CD14-positive monocyte (primary cell): Measurements from ENCODE around the gene GPANK1. TPM values are rescaled to one million over a fixed set of nuclear protein-coding genes. Genes with fewer than 3 reads are reported as not detected.
"Not testable (repeated sequence)": the region's sequence is repeated elsewhere in the genome, so short reads cannot be mapped to it uniquely, and the experiment has no call there.

Experiments
- DNase-seq, 3 donors: peaks; one replicate each; pipeline ENCODE4 v3.0.0-alpha.2; 2011 to 2022
- H2AFZ ChIP-seq: 2 replicates; pipeline ENCODE4 v1.6.0; 2012; ENCODE audit warnings: mild to moderate bottlenecking, low read depth, low read length, inconsistent platforms; ENCODE audit not compliant: insufficient read depth, poor library complexity, severe bottlenecking
- H3K27ac ChIP-seq, 2 donors: 1 replicate in 1 of 2; 2 replicates in 1 of 2; pipeline ENCODE4 v1.5.1; 2012 to 2013; ENCODE audit warnings: low read length in 2 of 2, control low read depth in 1 of 2, inconsistent platforms in 1 of 2, low read depth in 1 of 2, mild to moderate bottlenecking in 1 of 2
- H3K27me3 ChIP-seq, 2 donors: one replicate each; pipeline versions ENCODE4 v1.6.0 to v1.6.1; 2011 to 2013; ENCODE audit warnings: low read length in 2 of 2; ENCODE audit not compliant: control insufficient read depth in 2 of 2, insufficient read depth in 2 of 2
- H3K36me3 ChIP-seq, 2 donors: replicated peaks in 1 of 2; 1 replicate in 1 of 2; 2 replicates in 1 of 2; pipeline versions ENCODE4 v1.5.1 to v1.6.1; 2012 to 2013; ENCODE audit warnings: low read length in 2 of 2, control low read depth in 1 of 2, inconsistent platforms in 1 of 2, mild to moderate bottlenecking in 1 of 2; ENCODE audit not compliant: insufficient read depth in 2 of 2, control insufficient read depth in 1 of 2
- H3K4me1 ChIP-seq, 2 donors: 1 replicate in 1 of 2; 2 replicates in 1 of 2; pipeline versions ENCODE4 v1.5.1 to v1.6.1; 2012 to 2013; ENCODE audit warnings: low read length in 2 of 2, control low read depth in 1 of 2, inconsistent platforms in 1 of 2, mild to moderate bottlenecking in 1 of 2, moderate library complexity in 1 of 2; ENCODE audit not compliant: insufficient read depth in 2 of 2, control insufficient read depth in 1 of 2
- H3K4me2 ChIP-seq: replicated peaks from 2 replicates; pipeline ENCODE3; 2012; ENCODE audit warnings: low read length, moderate library complexity, mild to moderate bottlenecking; ENCODE audit not compliant: poor library complexity, severe bottlenecking; ENCODE audit errors: extremely low read depth
- H3K4me3 ChIP-seq, 3 experiments: fragments of 200-600 bp in 1 of 3; sonication (generic) in 1 of 3; replicated peaks in 1 of 3; 1 replicate in 2 of 3; 2 replicates in 1 of 3; pipeline ENCODE4 v1.5.1; 2011 to 2013; ENCODE audit warnings: low read length in 3 of 3, mild to moderate bottlenecking in 3 of 3, control low read depth in 2 of 3, low read depth in 2 of 3, inconsistent platforms in 1 of 3, moderate library complexity in 1 of 3
- H3K79me2 ChIP-seq: 2 replicates; pipeline ENCODE4 v1.6.0; 2012; ENCODE audit warnings: mild to moderate bottlenecking, control low read depth, inconsistent platforms, low read length, moderate library complexity; ENCODE audit not compliant: insufficient read depth
- H3K9ac ChIP-seq: 2 replicates; pipeline ENCODE4 v1.6.0; 2017; ENCODE audit warnings: low read length, mild to moderate bottlenecking; ENCODE audit not compliant: insufficient read depth, poor library complexity, severe bottlenecking
- H3K9me3 ChIP-seq, 2 donors: replicated peaks in 1 of 2; 1 replicate in 1 of 2; 2 replicates in 1 of 2; pipeline versions ENCODE4 v1.5.1 to v1.6.1; 2012 to 2013; ENCODE audit warnings: low read length in 2 of 2, control low read depth in 1 of 2; ENCODE audit not compliant: control insufficient read depth in 1 of 2, insufficient read depth in 1 of 2
- H4K20me1 ChIP-seq: 2 replicates; pipeline ENCODE4 v1.6.0; 2012; ENCODE audit warnings: mild to moderate bottlenecking, low read length, control low read depth, moderate library complexity; ENCODE audit not compliant: insufficient read depth
- H3K27ac Mint-ChIP-seq, 7 donors: one replicate each; pipeline ENCODE4 v1.8.0; 2020; ENCODE audit warnings: mild to moderate bottlenecking in 7 of 7, mixed read lengths in 7 of 7, moderate library complexity in 6 of 7, inconsistent platforms in 2 of 7
- H3K27me3 Mint-ChIP-seq, 3 donors: one replicate each; pipeline ENCODE4 v1.8.0; 2021 to 2022; ENCODE audit warnings: low read depth in 3 of 3, mild to moderate bottlenecking in 3 of 3, mixed read lengths in 3 of 3, moderate library complexity in 3 of 3, inconsistent platforms in 1 of 3
- H3K36me3 Mint-ChIP-seq, 2 donors: one replicate each; pipeline ENCODE4 v1.8.0; 2020; ENCODE audit warnings: mixed read lengths in 2 of 2, inconsistent platforms in 1 of 2, mild to moderate bottlenecking in 1 of 2
- H3K4me1 Mint-ChIP-seq: one replicate; pipeline ENCODE4 v1.8.0; 2020; ENCODE audit warnings: mild to moderate bottlenecking, mixed read lengths
- H3K4me3 Mint-ChIP-seq, 2 donors: one replicate each; pipeline ENCODE4 v1.8.0; 2020; ENCODE audit warnings: mild to moderate bottlenecking in 2 of 2, mixed read lengths in 2 of 2, moderate library complexity in 1 of 2
- H3K9me3 Mint-ChIP-seq, 7 donors: one replicate each; pipeline ENCODE4 v1.8.0; 2020 to 2022; ENCODE audit warnings: mixed read lengths in 7 of 7, mild to moderate bottlenecking in 6 of 7, moderate library complexity in 6 of 7, inconsistent platforms in 2 of 7
- CTCF ChIP-seq: fragments of 200-600 bp; IDR thresholded peaks from one replicate; pipeline ENCODE4 v1.8.0; 2022; ENCODE audit warnings: antibody characterized with exemption, mild to moderate bottlenecking
- WGBS: methylation state at CpG from one replicate; pipeline ENCODE4 v1.1.5; 2013; ENCODE audit warnings: missing lambda C conversion rate; ENCODE audit not compliant: insufficient coverage; 5-methylcytosine and 5-hydroxymethylcytosine counted together
- intact Hi-C, 2 donors: fragments of 100-400 bp; cut with micrococcal nuclease; formaldehyde crosslinking; loops; one replicate each; pipeline versions ENCODE4 v1.15.0 to v1.15.1; 2023
- polyA plus RNA-seq, 3 donors: library from polyadenylated mRNA; depleted of rRNA in 1 of 3; unstranded in 2 of 3; stranded (reverse) in 1 of 3; fragments of 300-500 nt in 2 of 3; fragments of >200 nt in 1 of 3; fragmentation: Illumina TruSeq in 2 of 3; gene quantifications; 1 replicate in 2 of 3; 2 replicates in 1 of 3; pipeline ENCODE4 v1.2.3, GENCODE V29; 2012 to 2021

GPANK1 gene
- polyA plus RNA-seq, 3 donors = 10.8 to 13.9 (median 12.0) TPM

DNA sequence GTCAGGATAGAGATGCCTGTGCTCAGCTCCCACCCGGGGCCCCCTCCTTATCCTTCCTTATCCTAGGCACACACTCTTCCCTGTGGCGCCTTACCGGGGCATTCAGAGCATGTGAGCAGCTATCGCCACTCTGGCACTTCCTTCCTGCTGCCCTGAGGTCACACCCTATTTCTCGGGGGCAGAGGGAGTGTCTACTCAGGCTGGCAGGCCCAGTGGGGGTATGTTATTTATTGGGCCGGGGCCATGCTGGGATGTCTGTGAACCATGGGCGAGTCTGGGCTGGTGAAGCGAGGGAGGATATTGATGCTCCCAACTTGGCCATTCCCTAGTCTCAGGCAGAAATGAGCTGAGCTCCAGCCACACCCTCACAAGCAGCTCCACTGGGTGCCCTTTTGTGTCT is 46.4 kb upstream of the GPANK1 start:
- Histone ChIP-seq H4K20me1 (no peaks in the 10 kb centered on the region), H3K27ac (peak overlapping the region in 1 of 2 donors; percentile 32), H3K4me2 (peak overlapping the region; percentile 49), H3K36me3 (no peaks in the 10 kb centered on the region), H2AFZ (peak overlapping the region; percentile 56), H3K4me3 (peak overlapping the region in 1 of 3 experiments; percentile 46), H3K27me3 (no peaks in the 10 kb centered on the region), H3K4me1 (peaks cover 21 to 27% of the 10 kb centered on the region in 2 donors), H3K79me2 (no peaks in the 10 kb centered on the region), H3K9me3 (no peaks in the 10 kb centered on the region), H3K9ac (peak overlapping the region; percentile 5)
- Mint-ChIP-seq H3K9me3 (peaks cover 0 to 2% (median 0%) of the 10 kb centered on the region in 7 donors), H3K27ac (peak overlapping the region in 4 of 7 donors; percentile 52 to 79 (median 68)), H3K36me3 (no peaks in the 10 kb centered on the region), H3K27me3 (peaks cover 0 to 9% (median 1%) of the 10 kb centered on the region in 3 donors), H3K4me3 (peak overlapping the region; percentile 59 to 80), H3K4me1 (peaks cover 28% of the 10 kb centered on the region)
- intact Hi-C loops = no loop called here
- peak in 2 of 3 donors; percentile 41 to 54 for DNase-seq
- no peak for TF ChIP-seq CTCF
- 83% methylated on average over 1 of the region's 8 CpGs for WGBS

GRCh38 chr6:31710523-31711219 is 45.9 kb upstream of the GPANK1 start:
- H3K27ac Mint-ChIP-seq = peak overlapping the region in 6 of 7 donors; percentile 28 to 79 (median 58)
- no peak for TF ChIP-seq CTCF

DNA sequence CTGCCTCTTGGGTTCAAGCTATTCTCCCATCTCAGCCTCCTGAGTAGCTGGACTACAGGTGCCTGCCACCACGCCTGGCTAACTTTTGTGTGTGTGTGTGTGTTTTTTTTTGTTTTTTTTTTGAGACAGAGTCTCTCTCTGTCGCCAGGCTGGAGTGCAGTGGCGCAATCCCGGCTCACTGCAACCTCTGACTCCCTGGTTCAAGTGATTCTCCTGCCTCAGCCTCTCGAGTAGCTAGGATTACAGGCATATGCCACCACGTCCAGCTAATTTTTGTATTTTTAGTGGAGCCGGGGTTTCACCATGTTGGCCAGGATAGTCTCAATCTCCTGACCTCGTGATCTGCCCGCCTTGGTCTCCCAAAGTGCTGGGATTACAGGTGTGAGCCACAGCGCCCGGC is 44.4 kb upstream of the GPANK1 start:
- H3K9me3 ChIP-seq, H3K4me3 ChIP-seq, H3K36me3 ChIP-seq, H3K27ac ChIP-seq, DNase-seq, H3K27me3 Mint-ChIP-seq, H3K9ac ChIP-seq, H3K79me2 ChIP-seq, H3K27me3 ChIP-seq, H3K4me2 ChIP-seq, H2AFZ ChIP-seq, intact Hi-C loops, H4K20me1 ChIP-seq, H3K9me3 Mint-ChIP-seq, H3K4me3 Mint-ChIP-seq, H3K36me3 Mint-ChIP-seq: not testable (repeated sequence)
- WGBS = 80% methylated on average over 7 of the region's 11 CpGs
- H3K4me1 Mint-ChIP-seq = peaks cover 28% of the 10 kb centered on the region
- H3K4me1 ChIP-seq = peaks cover 21 to 27% of the 10 kb centered on the region in 2 donors
- peak overlapping the region in 2 of 7 donors; percentile 54 to 76 for H3K27ac Mint-ChIP-seq

More at GRCh38 chr6:31710523-31711219, 45.9 kb upstream of the GPANK1 start:
- peak overlapping the region; percentile 49 for H3K4me2 ChIP-seq
- H3K27me3 Mint-ChIP-seq = peaks cover 0 to 9% (median 1%) of the 10 kb centered on the region in 3 donors
- WGBS = 87% methylated on average over 4 of the region's 5 CpGs
- H4K20me1 ChIP-seq = no peaks in the 10 kb centered on the region
- peak overlapping the region; percentile 56 for H2AFZ ChIP-seq
- intact Hi-C loops = no loop called here
- H3K9me3 ChIP-seq = no peaks in the 10 kb centered on the region
- peak overlapping the region; percentile 59 to 80 for H3K4me3 Mint-ChIP-seq
- H3K4me1 Mint-ChIP-seq = peaks cover 28% of the 10 kb centered on the region
- H3K9ac ChIP-seq = no peak overlapping the region
- H3K27me3 ChIP-seq = no peaks in the 10 kb centered on the region
- DNase-seq = no peak
- H3K27ac ChIP-seq = peak overlapping the region in 1 of 2 donors; percentile 32
- H3K9me3 Mint-ChIP-seq = peaks cover 0 to 2% (median 0%) of the 10 kb centered on the region in 7 donors
- H3K79me2 ChIP-seq = no peaks in the 10 kb centered on the region
- no peaks in the 10 kb centered on the region for H3K36me3 Mint-ChIP-seq
- peaks cover 21 to 27% of the 10 kb centered on the region in 2 donors for H3K4me1 ChIP-seq
- peak overlapping the region in 1 of 3 experiments; percentile 46 for H3K4me3 ChIP-seq
- no peaks in the 10 kb centered on the region for H3K36me3 ChIP-seq
